Measurements from ENCODE around the gene SCN9A.

DNA sequence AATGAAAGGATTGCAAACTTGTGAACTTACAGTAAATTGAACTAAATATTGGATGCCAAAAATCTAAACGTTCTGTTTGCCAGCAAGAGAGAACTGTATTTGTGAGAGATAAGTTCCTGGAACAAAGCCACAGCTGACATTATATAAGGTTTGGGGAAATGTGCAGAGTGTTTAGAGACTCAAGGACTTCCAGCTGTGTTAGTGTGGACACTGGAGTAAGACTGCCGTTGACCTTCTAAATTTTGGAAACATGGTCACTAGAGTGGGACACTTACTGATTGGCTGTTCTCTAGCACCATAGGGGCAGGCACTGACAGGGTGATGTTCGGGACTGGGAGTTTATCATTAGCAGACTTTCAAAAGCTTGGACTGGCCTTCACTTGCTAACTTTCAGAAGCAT, 40.5 kb downstream of the SCN9A start:
- no peak for TF ChIP-seq ZSCAN18 (tag by site-specific recombination; IDR thresholded peaks at IDR 0.05)
- TF ChIP-seq ZNF394 (tag by site-specific recombination; IDR thresholded peaks at IDR 0.05; ENCODE audit: borderline replicate concordance), result no peak
